ENCODE measurements around the gene DIPK1A.

DNA sequence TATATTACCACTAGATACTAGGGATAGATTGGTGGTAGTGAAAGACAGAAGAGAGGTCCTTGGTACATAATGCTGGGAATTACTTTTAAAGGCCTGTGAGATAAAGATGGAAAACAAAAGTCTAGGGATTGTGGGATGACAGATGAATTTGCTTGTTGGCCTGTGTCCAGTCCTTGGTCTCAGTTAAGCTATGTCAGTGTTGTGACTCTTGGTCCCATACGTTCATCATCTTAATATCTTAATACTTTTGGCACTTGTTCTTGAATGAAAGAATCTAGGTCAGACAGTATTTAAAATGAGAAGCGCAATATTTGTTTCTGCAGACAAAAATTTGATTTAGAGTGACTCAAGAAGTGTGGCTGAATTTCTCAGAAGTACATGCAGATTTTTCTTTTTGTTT is 121.8 kb downstream of the DIPK1A start:
- TF ChIP-seq, protein P1, sequence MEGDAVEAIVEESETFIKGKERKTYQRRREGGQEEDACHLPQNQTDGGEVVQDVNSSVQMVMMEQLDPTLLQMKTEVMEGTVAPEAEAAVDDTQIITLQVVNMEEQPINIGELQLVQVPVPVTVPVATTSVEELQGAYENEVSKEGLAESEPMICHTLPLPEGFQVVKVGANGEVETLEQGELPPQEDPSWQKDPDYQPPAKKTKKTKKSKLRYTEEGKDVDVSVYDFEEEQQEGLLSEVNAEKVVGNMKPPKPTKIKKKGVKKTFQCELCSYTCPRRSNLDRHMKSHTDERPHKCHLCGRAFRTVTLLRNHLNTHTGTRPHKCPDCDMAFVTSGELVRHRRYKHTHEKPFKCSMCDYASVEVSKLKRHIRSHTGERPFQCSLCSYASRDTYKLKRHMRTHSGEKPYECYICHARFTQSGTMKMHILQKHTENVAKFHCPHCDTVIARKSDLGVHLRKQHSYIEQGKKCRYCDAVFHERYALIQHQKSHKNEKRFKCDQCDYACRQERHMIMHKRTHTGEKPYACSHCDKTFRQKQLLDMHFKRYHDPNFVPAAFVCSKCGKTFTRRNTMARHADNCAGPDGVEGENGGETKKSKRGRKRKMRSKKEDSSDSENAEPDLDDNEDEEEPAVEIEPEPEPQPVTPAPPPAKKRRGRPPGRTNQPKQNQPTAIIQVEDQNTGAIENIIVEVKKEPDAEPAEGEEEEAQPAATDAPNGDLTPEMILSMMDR (IDR thresholded peaks at IDR 0.05; ENCODE audit: low read length) = no peak
- TF ChIP-seq EZH2 (IDR thresholded peaks at IDR 0.05; ENCODE audit: borderline replicate concordance, low read length) = no peak
